CD14-positive monocyte (primary cell): ENCODE measurements around the gene DNASE1. TPM values are rescaled to one million over a fixed set of nuclear protein-coding genes. Genes with fewer than 3 reads are reported as not detected.

ENCODE experiments used
- DNase-seq, 3 donors: peaks; one replicate each; pipeline ENCODE4 v3.0.0-alpha.2; 2011 to 2022
- H2AFZ ChIP-seq: 2 replicates; pipeline ENCODE4 v1.6.0; 2012; ENCODE audit warnings: mild to moderate bottlenecking, low read depth, low read length, inconsistent platforms; ENCODE audit not compliant: insufficient read depth, poor library complexity, severe bottlenecking
- H3K27ac ChIP-seq, 2 donors: 1 replicate in 1 of 2; 2 replicates in 1 of 2; pipeline ENCODE4 v1.5.1; 2012 to 2013; ENCODE audit warnings: low read length in 2 of 2, control low read depth in 1 of 2, inconsistent platforms in 1 of 2, low read depth in 1 of 2, mild to moderate bottlenecking in 1 of 2
- H3K27me3 ChIP-seq, 2 donors: one replicate each; pipeline versions ENCODE4 v1.6.0 to v1.6.1; 2011 to 2013; ENCODE audit warnings: low read length in 2 of 2; ENCODE audit not compliant: control insufficient read depth in 2 of 2, insufficient read depth in 2 of 2
- H3K36me3 ChIP-seq, 2 donors: replicated peaks in 1 of 2; 1 replicate in 1 of 2; 2 replicates in 1 of 2; pipeline versions ENCODE4 v1.5.1 to v1.6.1; 2012 to 2013; ENCODE audit warnings: low read length in 2 of 2, control low read depth in 1 of 2, inconsistent platforms in 1 of 2, mild to moderate bottlenecking in 1 of 2; ENCODE audit not compliant: insufficient read depth in 2 of 2, control insufficient read depth in 1 of 2
- H3K4me1 ChIP-seq, 2 donors: 1 replicate in 1 of 2; 2 replicates in 1 of 2; pipeline versions ENCODE4 v1.5.1 to v1.6.1; 2012 to 2013; ENCODE audit warnings: low read length in 2 of 2, control low read depth in 1 of 2, inconsistent platforms in 1 of 2, mild to moderate bottlenecking in 1 of 2, moderate library complexity in 1 of 2; ENCODE audit not compliant: insufficient read depth in 2 of 2, control insufficient read depth in 1 of 2
- H3K4me2 ChIP-seq: replicated peaks from 2 replicates; pipeline ENCODE3; 2012; ENCODE audit warnings: low read length, moderate library complexity, mild to moderate bottlenecking; ENCODE audit not compliant: poor library complexity, severe bottlenecking; ENCODE audit errors: extremely low read depth
- H3K4me3 ChIP-seq, 3 experiments: fragments of 200-600 bp in 1 of 3; sonication (generic) in 1 of 3; replicated peaks in 1 of 3; 1 replicate in 2 of 3; 2 replicates in 1 of 3; pipeline ENCODE4 v1.5.1; 2011 to 2013; ENCODE audit warnings: low read length in 3 of 3, mild to moderate bottlenecking in 3 of 3, control low read depth in 2 of 3, low read depth in 2 of 3, inconsistent platforms in 1 of 3, moderate library complexity in 1 of 3
- H3K79me2 ChIP-seq: 2 replicates; pipeline ENCODE4 v1.6.0; 2012; ENCODE audit warnings: mild to moderate bottlenecking, control low read depth, inconsistent platforms, low read length, moderate library complexity; ENCODE audit not compliant: insufficient read depth
- H3K9ac ChIP-seq: 2 replicates; pipeline ENCODE4 v1.6.0; 2017; ENCODE audit warnings: low read length, mild to moderate bottlenecking; ENCODE audit not compliant: insufficient read depth, poor library complexity, severe bottlenecking
- H3K9me3 ChIP-seq, 2 donors: replicated peaks in 1 of 2; 1 replicate in 1 of 2; 2 replicates in 1 of 2; pipeline versions ENCODE4 v1.5.1 to v1.6.1; 2012 to 2013; ENCODE audit warnings: low read length in 2 of 2, control low read depth in 1 of 2; ENCODE audit not compliant: control insufficient read depth in 1 of 2, insufficient read depth in 1 of 2
- H4K20me1 ChIP-seq: 2 replicates; pipeline ENCODE4 v1.6.0; 2012; ENCODE audit warnings: mild to moderate bottlenecking, low read length, control low read depth, moderate library complexity; ENCODE audit not compliant: insufficient read depth
- H3K27ac Mint-ChIP-seq, 7 donors: one replicate each; pipeline ENCODE4 v1.8.0; 2020; ENCODE audit warnings: mild to moderate bottlenecking in 7 of 7, mixed read lengths in 7 of 7, moderate library complexity in 6 of 7, inconsistent platforms in 2 of 7
- H3K27me3 Mint-ChIP-seq, 3 donors: one replicate each; pipeline ENCODE4 v1.8.0; 2021 to 2022; ENCODE audit warnings: low read depth in 3 of 3, mild to moderate bottlenecking in 3 of 3, mixed read lengths in 3 of 3, moderate library complexity in 3 of 3, inconsistent platforms in 1 of 3
- H3K36me3 Mint-ChIP-seq, 2 donors: one replicate each; pipeline ENCODE4 v1.8.0; 2020; ENCODE audit warnings: mixed read lengths in 2 of 2, inconsistent platforms in 1 of 2, mild to moderate bottlenecking in 1 of 2
- H3K4me1 Mint-ChIP-seq: one replicate; pipeline ENCODE4 v1.8.0; 2020; ENCODE audit warnings: mild to moderate bottlenecking, mixed read lengths
- H3K4me3 Mint-ChIP-seq, 2 donors: one replicate each; pipeline ENCODE4 v1.8.0; 2020; ENCODE audit warnings: mild to moderate bottlenecking in 2 of 2, mixed read lengths in 2 of 2, moderate library complexity in 1 of 2
- H3K9me3 Mint-ChIP-seq, 7 donors: one replicate each; pipeline ENCODE4 v1.8.0; 2020 to 2022; ENCODE audit warnings: mixed read lengths in 7 of 7, mild to moderate bottlenecking in 6 of 7, moderate library complexity in 6 of 7, inconsistent platforms in 2 of 7
- CTCF ChIP-seq: fragments of 200-600 bp; IDR thresholded peaks from one replicate; pipeline ENCODE4 v1.8.0; 2022; ENCODE audit warnings: antibody characterized with exemption, mild to moderate bottlenecking
- WGBS: methylation state at CpG from one replicate; pipeline ENCODE4 v1.1.5; 2013; ENCODE audit warnings: missing lambda C conversion rate; ENCODE audit not compliant: insufficient coverage; 5-methylcytosine and 5-hydroxymethylcytosine counted together
- intact Hi-C, 2 donors: fragments of 100-400 bp; cut with micrococcal nuclease; formaldehyde crosslinking; loops; one replicate each; pipeline versions ENCODE4 v1.15.0 to v1.15.1; 2023
- polyA plus RNA-seq, 3 donors: library from polyadenylated mRNA; depleted of rRNA in 1 of 3; unstranded in 2 of 3; stranded (reverse) in 1 of 3; fragments of 300-500 nt in 2 of 3; fragments of >200 nt in 1 of 3; fragmentation: Illumina TruSeq in 2 of 3; gene quantifications; 1 replicate in 2 of 3; 2 replicates in 1 of 3; pipeline ENCODE4 v1.2.3, GENCODE V29; 2012 to 2021

DNASE1 gene
- polyA plus RNA-seq, 3 donors = 1.5 to 21.1 TPM; not detected in 1

- no peaks in the 10 kb centered on the region for H3K4me1 ChIP-seq
- Mint-ChIP-seq H3K27me3 (no peaks in the 10 kb centered on the region), H3K36me3 (peaks cover 70 to 89% of the 10 kb centered on the region in 2 donors), H3K4me3 (no peak overlapping the region), H3K27ac (no peak overlapping the region), H3K4me1 (peaks cover 1% of the 10 kb centered on the region), H3K9me3 (peaks cover 0 to 2% (median 0%) of the 10 kb centered on the region in 7 donors)
- H3K27me3 ChIP-seq = no peaks in the 10 kb centered on the region
- no peak overlapping the region for H3K4me3 ChIP-seq
- no peak for TF ChIP-seq CTCF
- DNase-seq = no peak
- H3K9me3 ChIP-seq = no peaks in the 10 kb centered on the region
- intact Hi-C loops = no loop called here
- no peak overlapping the region for H3K9ac ChIP-seq
- 98% methylated on average over 39 of the region's 42 CpGs for WGBS
- peaks cover 65 to 86% of the 10 kb centered on the region in 2 donors for H3K36me3 ChIP-seq
- no peak overlapping the region for H3K4me2 ChIP-seq
- H2AFZ ChIP-seq = no peak overlapping the region
- no peaks in the 10 kb centered on the region for H3K79me2 ChIP-seq
- no peaks in the 10 kb centered on the region for H4K20me1 ChIP-seq
- H3K27ac ChIP-seq = no peak overlapping the region
These were observed 2.3 kb downstream of the DNASE1 start for GRCh38 chr16:3656491-3657468.

- Mint-ChIP-seq H3K36me3 (peaks cover 78 to 97% of the 10 kb centered on the region in 2 donors), H3K9me3 (peaks cover 0 to 2% (median 0%) of the 10 kb centered on the region in 7 donors)
These were observed 4.8 kb downstream of the DNASE1 start for GRCh38 chr16:3659251-3659650.

More at GRCh38 chr16:3659251-3659650, 4.8 kb downstream of the DNASE1 start:
- no peak overlapping the region for H3K9ac ChIP-seq
- intact Hi-C loops = no loop called here
- H3K4me3 ChIP-seq = no peak overlapping the region
- Mint-ChIP-seq H3K27me3 (no peaks in the 10 kb centered on the region), H3K27ac (no peak overlapping the region), H3K4me1 (no peaks in the 10 kb centered on the region), H3K4me3 (no peak overlapping the region)
- H3K27me3 ChIP-seq = no peaks in the 10 kb centered on the region
- WGBS = no CpG with 5 or more reads among the region's 3 CpGs
- peaks cover 79 to 89% of the 10 kb centered on the region in 2 donors for H3K36me3 ChIP-seq
- no peak overlapping the region for H3K27ac ChIP-seq
- H4K20me1 ChIP-seq = no peaks in the 10 kb centered on the region
- H3K4me2 ChIP-seq = no peak overlapping the region
- no peak overlapping the region for H2AFZ ChIP-seq
- H3K79me2 ChIP-seq = no peaks in the 10 kb centered on the region
- no peaks in the 10 kb centered on the region for H3K9me3 ChIP-seq
- H3K4me1 ChIP-seq = no peaks in the 10 kb centered on the region
- no peak for TF ChIP-seq CTCF
- no peak for DNase-seq
